Left renal pelvis (tissue), 4 donors: Measurements from ENCODE around the gene CDKL1. TPM values are rescaled to one million over a fixed set of nuclear protein-coding genes. Genes with fewer than 3 reads are reported as not detected.

Experiments used
- DNase-seq, 4 donors: peaks; one replicate each; pipeline ENCODE4 v3.0.0-alpha.2; 2013; ENCODE audit warnings: low read depth in 4 of 4, low spot score in 3 of 4
- polyA plus RNA-seq, 4 donors: library from polyadenylated mRNA; unstranded; fragments of 120-200 nt; gene quantifications; one replicate each; pipeline ENCODE4 v1.2.1, GENCODE V29; 2013; ENCODE audit not compliant: insufficient read length in 4 of 4

The CDKL1 gene
- polyA plus RNA-seq, 4 donors: 6.8 to 10.8 (median 9.3) TPM

DNA sequence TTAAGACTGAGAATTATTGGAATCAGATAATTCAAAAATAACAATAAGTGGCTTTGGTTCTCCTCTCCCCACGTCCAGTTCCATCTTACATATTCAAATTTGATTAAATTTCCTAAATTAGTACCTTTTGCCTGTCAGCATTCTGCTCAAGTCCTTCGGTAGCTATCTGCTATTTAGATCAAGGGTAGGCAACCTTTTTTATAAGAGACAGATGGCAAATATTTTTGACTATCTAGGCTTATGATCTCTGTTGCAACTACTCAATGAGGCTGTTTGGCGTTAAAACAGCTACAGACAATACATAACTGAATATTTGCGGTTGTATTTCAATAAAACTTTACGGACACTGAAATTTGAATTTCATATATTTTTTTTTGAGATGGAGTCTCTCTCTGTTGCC is 106.4 kb downstream of the CDKL1 start:
- DNase-seq: no peak

DNA sequence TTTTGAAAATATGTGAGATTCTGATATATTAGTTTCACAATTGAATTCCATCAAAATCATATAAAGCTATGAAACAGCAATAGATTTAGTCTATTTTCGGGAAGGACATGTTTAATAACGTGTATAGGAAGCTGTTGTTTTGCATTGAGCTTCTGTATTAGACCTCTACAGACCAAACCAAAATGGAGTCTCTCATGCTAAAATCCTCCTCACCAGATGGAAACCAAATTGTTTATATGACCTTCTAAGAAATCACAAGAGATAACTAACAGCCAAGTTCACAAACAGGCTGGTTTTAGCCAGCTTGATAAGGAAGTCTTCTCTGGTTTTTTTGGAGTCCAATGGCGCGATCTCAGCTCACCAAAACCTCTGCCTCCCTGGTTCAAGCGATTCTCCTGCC is 108.5 kb downstream of the CDKL1 start:
- no peak for DNase-seq

DNA sequence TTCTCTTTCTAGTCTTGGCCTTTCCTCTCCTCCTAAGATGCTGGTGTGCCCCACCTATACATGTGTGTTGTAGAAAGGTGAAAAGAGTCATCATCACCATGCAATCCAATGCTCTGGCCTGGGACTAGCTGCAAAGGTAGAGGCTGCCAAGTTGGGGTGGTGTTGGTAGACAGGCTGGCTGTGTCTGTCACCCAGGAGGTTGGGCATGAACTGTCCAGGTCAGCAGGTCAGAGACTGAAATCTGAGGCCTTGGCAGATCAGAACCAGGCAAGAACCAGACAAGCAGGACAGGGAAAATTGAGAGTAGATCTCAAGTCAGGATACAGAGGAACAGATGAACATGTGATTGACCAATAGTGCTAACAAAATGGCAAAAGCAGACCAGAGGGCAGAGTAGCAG is 110.8 kb downstream of the CDKL1 start:
- no peak for DNase-seq

Other genes with a start within 250 kb of the CDKL1 start
- gene SOS2, start 165.3 kb downstream of the CDKL1 start, polyA plus RNA-seq: 10 to 100 TPM; 34.8 to 46.3 (median 38.4) TPM
- 10 to 100 TPM in 2 of 4 donors, 1 to 10 TPM in 2; 3.7 to 11.0 (median 9.7) TPM for gene L2HGDH, start 84.7 kb downstream of the CDKL1 start, polyA plus RNA-seq
- 10 to 100 TPM; 13.7 to 28.6 (median 22.5) TPM for gene DMAC2L, start 84.6 kb downstream of the CDKL1 start, polyA plus RNA-seq
- gene MAP4K5, start 135.7 kb upstream of the CDKL1 start, polyA plus RNA-seq: 10 to 100 TPM; 53.0 to 67.3 (median 58.5) TPM
- gene ATL1, start 163.3 kb upstream of the CDKL1 start, polyA plus RNA-seq: 10 to 100 TPM in 2 of 4 donors, 1 to 10 TPM in 2; 6.7 to 15.3 (median 9.7) TPM